NCI-H187 (cell line): Measurements from ENCODE around the gene CTDSP1.
A peak's percentile ranks its signal among the peaks of the same experiment; 100 is the strongest.

Source experiments
- DNase-seq, 2 experiments: peaks; one replicate each; lab custom pipeline; 2025; lab: John Stamatoyannopoulos, UW

Gene CTDSP1

GRCh38 chr2:218383892-218384519, 15.7 kb upstream of the CTDSP1 start:
- DNase-seq = no peak

GRCh38 chr2:218384975-218385374, 14.7 kb upstream of the CTDSP1 start:
- no peak for DNase-seq

- DNase-seq = no peak
Measured at GRCh38 chr2:218386505-218387368, 12.9 kb upstream of the CTDSP1 start.

GRCh38 chr2:218387369-218388194, 12.1 kb upstream of the CTDSP1 start:
- peak; percentile 39 to 42 for DNase-seq

GRCh38 chr2:218389333-218390150, 10.1 kb upstream of the CTDSP1 start:
- DNase-seq = no peak

- DNase-seq = no peak
Measured at GRCh38 chr2:218391202-218391601, 8.5 kb upstream of the CTDSP1 start.

- no peak for DNase-seq
Measured at GRCh38 chr2:218392459-218392858, 7.2 kb upstream of the CTDSP1 start.

GRCh38 chr2:218392891-218393462, 6.7 kb upstream of the CTDSP1 start:
- no peak for DNase-seq

- no peak for DNase-seq
Measured at GRCh38 chr2:218393750-218394290, 5.8 kb upstream of the CTDSP1 start.

GRCh38 chr2:218394298-218395089, 5.2 kb upstream of the CTDSP1 start:
- DNase-seq = no peak

- no peak for DNase-seq
Measured at GRCh38 chr2:218395090-218395444, 4.6 kb upstream of the CTDSP1 start.

GRCh38 chr2:218395456-218395825, 4.2 kb upstream of the CTDSP1 start:
- DNase-seq = no peak

- peak; percentile 72 to 82 for DNase-seq
Measured at GRCh38 chr2:218395826-218396687, 3.6 kb upstream of the CTDSP1 start.

- peak; percentile 33 to 35 for DNase-seq
Measured at GRCh38 chr2:218396688-218397462, 2.8 kb upstream of the CTDSP1 start.

GRCh38 chr2:218397463-218397819, 2.2 kb upstream of the CTDSP1 start:
- DNase-seq = no peak

GRCh38 chr2:218397820-218398436, 1.7 kb upstream of the CTDSP1 start:
- DNase-seq = peak in 1 of 2 experiments; percentile 11

- DNase-seq = no peak
Measured at GRCh38 chr2:218398437-218399390, 954 bp upstream of the CTDSP1 start.
